GM18519 (cell line): ENCODE measurements around the gene SPATA6.

Source experiments
- ATAC-seq: cut with Tn5 transposase; IDR thresholded peaks from one replicate; pipeline ENCODE4 v1.9.1; 2021; ENCODE audit warnings: mild to moderate bottlenecking, moderate library complexity; ENCODE audit not compliant: unreplicated experiment, low FRiP score

Gene SPATA6

GRCh38 chr1:48261881-48262400, 210.1 kb downstream of the SPATA6 start:
- no peak for ATAC-seq

- no peak for ATAC-seq
Measured at GRCh38 chr1:48258106-48258505, 213.9 kb downstream of the SPATA6 start.

- ATAC-seq, result no peak
Measured at GRCh38 chr1:48254254-48254653, 217.8 kb downstream of the SPATA6 start.

GRCh38 chr1:48251821-48252220, 220.2 kb downstream of the SPATA6 start:
- ATAC-seq, result no peak

- no peak for ATAC-seq
Measured at GRCh38 chr1:48251323-48251722, 220.7 kb downstream of the SPATA6 start.

GRCh38 chr1:48250572-48250971, 221.4 kb downstream of the SPATA6 start:
- no peak for ATAC-seq

- ATAC-seq, result no peak
Measured at GRCh38 chr1:48249868-48250267, 222.1 kb downstream of the SPATA6 start.

GRCh38 chr1:48248356-48248755, 223.6 kb downstream of the SPATA6 start:
- ATAC-seq, result no peak

GRCh38 chr1:48246727-48247126, 225.3 kb downstream of the SPATA6 start:
- ATAC-seq, result no peak
